Breast epithelium (tissue), 3 donors: ENCODE data around the gene PBX3.

Source experiments
- CTCF ChIP-seq, 3 donors: fragments of 450-650 bp; IDR thresholded peaks; one replicate each; pipeline ENCODE4 v1.5.1; 2016 to 2017; ENCODE audit warnings: antibody characterized with exemption in 3 of 3, mild to moderate bottlenecking in 3 of 3, moderate library complexity in 3 of 3
- POLR2A ChIP-seq: fragments of 450-650 bp; IDR thresholded peaks from one replicate; pipeline ENCODE4 v1.6.1; 2016; ENCODE audit warnings: antibody characterized with exemption, mild to moderate bottlenecking, moderate library complexity

GRCh38 chr9:125887172-125887571, 140.0 kb downstream of the PBX3 start:
- TF ChIP-seq POLR2A (no peak), CTCF (IDR thresholded peaks at IDR 0.05) (no peak)
